ENCODE data around the gene B3GNT9.

DNA sequence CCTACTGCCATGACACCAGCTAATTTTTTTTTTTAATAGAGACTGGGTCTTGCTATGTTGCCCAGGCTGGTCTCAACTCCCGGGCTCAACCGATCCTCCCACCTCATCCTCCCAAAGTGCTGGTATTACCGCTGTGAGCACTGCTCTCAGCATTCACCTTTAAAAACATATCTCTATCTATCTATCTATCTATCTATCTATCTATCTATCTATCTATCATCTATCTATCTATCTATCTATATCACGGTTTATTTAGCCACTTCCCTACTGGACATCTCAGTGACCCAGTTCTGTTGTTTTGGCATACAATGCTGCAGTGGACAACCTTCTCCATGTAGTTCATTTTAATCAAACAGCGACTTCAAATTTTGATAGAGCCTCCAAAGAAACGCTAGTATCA, 42.3 kb downstream of the B3GNT9 start:
- TF ChIP-seq, protein P1, sequence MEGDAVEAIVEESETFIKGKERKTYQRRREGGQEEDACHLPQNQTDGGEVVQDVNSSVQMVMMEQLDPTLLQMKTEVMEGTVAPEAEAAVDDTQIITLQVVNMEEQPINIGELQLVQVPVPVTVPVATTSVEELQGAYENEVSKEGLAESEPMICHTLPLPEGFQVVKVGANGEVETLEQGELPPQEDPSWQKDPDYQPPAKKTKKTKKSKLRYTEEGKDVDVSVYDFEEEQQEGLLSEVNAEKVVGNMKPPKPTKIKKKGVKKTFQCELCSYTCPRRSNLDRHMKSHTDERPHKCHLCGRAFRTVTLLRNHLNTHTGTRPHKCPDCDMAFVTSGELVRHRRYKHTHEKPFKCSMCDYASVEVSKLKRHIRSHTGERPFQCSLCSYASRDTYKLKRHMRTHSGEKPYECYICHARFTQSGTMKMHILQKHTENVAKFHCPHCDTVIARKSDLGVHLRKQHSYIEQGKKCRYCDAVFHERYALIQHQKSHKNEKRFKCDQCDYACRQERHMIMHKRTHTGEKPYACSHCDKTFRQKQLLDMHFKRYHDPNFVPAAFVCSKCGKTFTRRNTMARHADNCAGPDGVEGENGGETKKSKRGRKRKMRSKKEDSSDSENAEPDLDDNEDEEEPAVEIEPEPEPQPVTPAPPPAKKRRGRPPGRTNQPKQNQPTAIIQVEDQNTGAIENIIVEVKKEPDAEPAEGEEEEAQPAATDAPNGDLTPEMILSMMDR (IDR thresholded peaks at IDR 0.05): no peak
- TF ChIP-seq POLR2A (IDR thresholded peaks at IDR 0.05; ENCODE audit: low read depth): no peak
